H1 (cell line): ENCODE results near the gene PSG5. TPM values are rescaled to one million over a fixed set of nuclear protein-coding genes. Genes with fewer than 3 reads are reported as not detected.
"Not testable (repeated sequence)": the region's sequence is repeated elsewhere in the genome, so short reads cannot be mapped to it uniquely, and the experiment has no call there.

ENCODE experiments used
- CTCF ChIA-PET: fragments of 300-600 bp; sonication (Branson Sonifier 250); formaldehyde crosslinking; loops from one replicate; lab custom pipeline; 2021; ENCODE audit not compliant: partially characterized antibody; lab: Charles Lee
- POLR2A ChIA-PET: fragments of 300-600 bp; sonication (Branson Sonifier 250); formaldehyde crosslinking; loops from one replicate; lab custom pipeline; 2021; ENCODE audit warnings: inconsistent platforms; ENCODE audit not compliant: partially characterized antibody; lab: Charles Lee
- DNase-seq, 2 experiments: peaks; one replicate each; pipeline versions ENCODE4 v3.0.0 to v3.0.0-alpha.2; 2010 to 2022; ENCODE audit warnings: low spot score in 2 of 2, low read depth in 1 of 2, mixed read lengths in 1 of 2
- FAIRE-seq: peaks from 2 replicates; lab custom pipeline; 2011; peaks lifted over from hg19 to GRCh38; lab: Jason Lieb, UNC
- H2AFZ ChIP-seq: 2 replicates; pipeline ENCODE4 v1.8.1; 2012; ENCODE audit warnings: low read length, inconsistent platforms
- H2AK5ac ChIP-seq: 2 replicates; pipeline ENCODE4 v1.6.1; 2013; ENCODE audit warnings: low read depth, low read length
- H2BK120ac ChIP-seq: replicated peaks from 2 replicates; pipeline ENCODE3; 2013; ENCODE audit warnings: low read depth, low read length, inconsistent platforms
- H2BK12ac ChIP-seq: 2 replicates; pipeline ENCODE4 v1.6.1; 2013; ENCODE audit warnings: low read depth, low read length
- H2BK15ac ChIP-seq: 2 replicates; pipeline ENCODE4 v1.6.1; 2013; ENCODE audit warnings: low read length
- H2BK20ac ChIP-seq: 2 replicates; pipeline ENCODE4 v1.6.1; 2013; ENCODE audit warnings: low read length
- H2BK5ac ChIP-seq: 2 replicates; pipeline ENCODE4 v1.6.1; 2013; ENCODE audit warnings: low read depth, low read length
- H3K14ac ChIP-seq: 2 replicates; pipeline ENCODE4 v1.6.1; 2013; ENCODE audit warnings: inconsistent platforms; ENCODE audit not compliant: insufficient read length
- H3K18ac ChIP-seq: 2 replicates; pipeline ENCODE4 v1.6.1; 2013; ENCODE audit warnings: low read length; ENCODE audit errors: extremely low read depth
- H3K23ac ChIP-seq: 2 replicates; pipeline ENCODE4 v1.6.1; 2013; ENCODE audit warnings: inconsistent platforms; ENCODE audit not compliant: insufficient read length
- H3K23me2 ChIP-seq: 2 replicates; pipeline ENCODE4 v1.6.1; 2013; ENCODE audit warnings: low read depth, low read length
- H3K27ac ChIP-seq: 2 replicates; pipeline ENCODE4 v1.6.1; 2011; ENCODE audit warnings: low read depth, low read length, inconsistent platforms
- H3K27me3 ChIP-seq, 4 experiments: replicated peaks in 1 of 4; 1 replicate in 1 of 4; 2 replicates in 3 of 4; pipeline versions ENCODE4 v1.6.1 to v1.8.1; 2011 to 2013; ENCODE audit warnings: low read length in 3 of 4, mild to moderate bottlenecking in 3 of 4, inconsistent platforms in 2 of 4, mixed read lengths in 2 of 4, moderate library complexity in 1 of 4; ENCODE audit not compliant: control insufficient read depth in 3 of 4, insufficient read depth in 3 of 4; ENCODE audit errors: extremely low read depth in 1 of 4
- H3K36me3 ChIP-seq, 4 experiments: 2 replicates each; pipeline versions ENCODE4 v1.6.1 to v1.8.1; 2011 to 2013; ENCODE audit warnings: mild to moderate bottlenecking in 4 of 4, low read length in 3 of 4, moderate library complexity in 2 of 4, control low read depth in 1 of 4, inconsistent platforms in 1 of 4; ENCODE audit not compliant: insufficient read depth in 4 of 4, control insufficient read depth in 2 of 4
- H3K4ac ChIP-seq: replicated peaks from 2 replicates; pipeline ENCODE3; 2013; ENCODE audit warnings: low read length, low read depth, mixed read lengths, inconsistent platforms; ENCODE audit not compliant: insufficient read length
- H3K4me1 ChIP-seq, 4 experiments: replicated peaks in 1 of 4; 1 replicate in 1 of 4; 2 replicates in 3 of 4; pipeline versions ENCODE4 v1.6.1 to v1.8.1; 2011 to 2013; ENCODE audit warnings: low read length in 3 of 4, inconsistent platforms in 2 of 4, mixed read lengths in 1 of 4; ENCODE audit not compliant: insufficient read depth in 4 of 4, control insufficient read depth in 3 of 4
- H3K4me2 ChIP-seq, 2 experiments: 2 replicates each; pipeline versions ENCODE4 v1.6.1 to v1.8.1; 2011 to 2013; ENCODE audit warnings: low read depth in 2 of 2, low read length in 2 of 2, control low read depth in 1 of 2, inconsistent platforms in 1 of 2, mild to moderate bottlenecking in 1 of 2; ENCODE audit not compliant: insufficient read depth in 1 of 2
- H3K4me3 ChIP-seq, 4 experiments: fragments of 200-600, 300-600 bp in 1 of 4; sonication (generic), shearing (Covaris generic), sonication (Bioruptor Twin) in 1 of 4; 2 replicates each; pipeline versions ENCODE4 v1.5.1 to v1.8.1; 2011 to 2016; ENCODE audit warnings: low read length in 4 of 4, low read depth in 3 of 4, control low read depth in 2 of 4, inconsistent platforms in 2 of 4, mild to moderate bottlenecking in 2 of 4, mixed read lengths in 1 of 4, moderate library complexity in 1 of 4; ENCODE audit not compliant: insufficient read depth in 2 of 4; ENCODE audit errors: extremely low read depth in 1 of 4
- H3K56ac ChIP-seq: replicated peaks from 2 replicates; pipeline ENCODE3; 2013; ENCODE audit warnings: low read depth, mild to moderate bottlenecking, mixed read lengths, low read length, inconsistent platforms; ENCODE audit not compliant: insufficient read length
- H3K79me1 ChIP-seq: 2 replicates; pipeline ENCODE4 v1.6.1; 2013; ENCODE audit warnings: low read depth, low read length, control low read depth
- H3K79me2 ChIP-seq, 2 experiments: 2 replicates each; pipeline versions ENCODE4 v1.6.1 to v1.8.1; 2012 to 2013; ENCODE audit warnings: low read length in 2 of 2, mild to moderate bottlenecking in 2 of 2, inconsistent platforms in 1 of 2; ENCODE audit not compliant: insufficient read depth in 2 of 2, control insufficient read depth in 1 of 2
- H3K9ac ChIP-seq, 4 experiments: replicated peaks in 1 of 4; 1 replicate in 1 of 4; 2 replicates in 3 of 4; pipeline versions ENCODE4 v1.6.1 to v1.8.1; 2011 to 2013; ENCODE audit warnings: low read depth in 3 of 4, low read length in 3 of 4, control low read depth in 2 of 4, mild to moderate bottlenecking in 2 of 4, moderate library complexity in 2 of 4, inconsistent platforms in 1 of 4; ENCODE audit errors: extremely low read depth in 1 of 4
- H3K9me3 ChIP-seq, 2 experiments: 2 replicates each; pipeline versions ENCODE4 v1.6.1 to v1.8.1; 2012 to 2013; ENCODE audit warnings: mild to moderate bottlenecking in 2 of 2, moderate library complexity in 2 of 2, control low read depth in 1 of 2, inconsistent platforms in 1 of 2, low read depth in 1 of 2, low read length in 1 of 2, mixed read lengths in 1 of 2; ENCODE audit not compliant: insufficient read depth in 2 of 2
- H4K20me1 ChIP-seq, 2 experiments: replicated peaks in 1 of 2; 2 replicates each; pipeline versions ENCODE3 to v1.8.1; 2011 to 2013; ENCODE audit warnings: inconsistent platforms in 2 of 2, low read length in 2 of 2, mild to moderate bottlenecking in 1 of 2; ENCODE audit not compliant: insufficient read depth in 2 of 2, control insufficient read depth in 1 of 2
- H4K5ac ChIP-seq: 2 replicates; pipeline ENCODE4 v1.6.1; 2013; ENCODE audit warnings: low read length, low read depth, mixed read lengths, inconsistent platforms; ENCODE audit not compliant: insufficient read length
- H4K8ac ChIP-seq: 2 replicates; pipeline ENCODE4 v1.8.0; 2013; ENCODE audit warnings: mild to moderate bottlenecking, moderate library complexity, low read length, inconsistent platforms; ENCODE audit not compliant: insufficient read depth; ENCODE audit errors: extremely low read depth
- H4K91ac ChIP-seq: replicated peaks from 2 replicates; pipeline ENCODE3; 2013; ENCODE audit warnings: low read length, mixed read lengths, inconsistent platforms; ENCODE audit not compliant: insufficient read length
- WGBS, 2 experiments: shearing (Covaris generic) in 1 of 2; methylation state at CpG; one replicate each; pipeline versions ENCODE4 v1.1.6 to v1.1.7; 2013 to 2015; ENCODE audit warnings: low lambda C conversion rate in 2 of 2, mixed read lengths in 2 of 2, inconsistent platforms in 1 of 2, low coverage in 1 of 2, missing lambda C conversion rate in 1 of 2; ENCODE audit not compliant: insufficient replicate concordance in 2 of 2, insufficient coverage in 1 of 2, insufficient read length in 1 of 2; ENCODE audit errors: extremely low coverage in 1 of 2, missing lambda C conversion rate in 1 of 2; 5-methylcytosine and 5-hydroxymethylcytosine counted together
- polyA plus RNA-seq, 7 experiments: library from polyadenylated mRNA; depleted of rRNA in 3 of 7; stranded (reverse) in 5 of 7; unstranded in 2 of 7; fragments of >200 nt in 5 of 7; fragments of 200-250 nt in 2 of 7; gene quantifications; 1 replicate in 5 of 7; 2 replicates in 1 of 7; 4 replicates in 1 of 7; pipeline versions ENCODE4 v1.2.1 to v1.2.3, GENCODE V29; 2011 to 2013; ENCODE audit warnings: missing spikeins in 2 of 7, mixed read lengths in 2 of 7
- total RNA-seq: library from RNA; stranded (reverse); fragmentation: NEBNext Ultra II Directional; extraction: Animal tissue kit (Norgen Biotek cat#: 25700); gene quantifications from 2 replicates; pipeline ENCODE4 v1.2.1, GENCODE V29; 2021

PSG5 gene
- total and polyA plus RNA-seq, 2 of the 8 experiments (the other 6 are each of a cell fraction or from before 2014, with no cell fraction given) = not detected

DNA sequence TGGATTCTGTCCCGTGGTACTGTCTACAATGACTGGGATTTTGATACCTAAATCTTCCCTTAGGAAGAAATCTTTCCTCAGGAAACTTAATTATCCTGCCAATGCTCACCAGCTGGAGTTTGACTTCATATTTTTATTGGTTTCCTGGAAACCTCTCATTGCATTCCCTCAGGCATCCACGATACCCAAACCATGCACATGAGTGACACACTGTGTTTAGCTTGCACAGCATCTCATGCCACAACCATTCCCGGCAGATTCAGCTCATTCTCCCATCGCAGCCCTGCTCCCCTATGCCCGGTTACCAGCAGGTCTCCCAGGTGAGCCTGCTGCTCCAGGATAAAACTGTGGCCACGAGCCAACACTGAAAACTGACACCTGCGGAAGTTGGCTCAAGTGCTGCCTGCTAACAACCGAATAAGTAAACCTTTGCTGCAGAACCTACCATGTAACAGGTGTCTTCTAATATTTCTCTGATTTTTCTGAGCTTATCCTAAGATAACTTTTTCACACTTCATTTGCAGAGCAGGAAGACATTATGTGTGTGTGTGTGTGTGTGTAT, 55.0 kb downstream of the PSG5 start:
- H3K23me2 ChIP-seq, H3K4me1 ChIP-seq, H3K79me2 ChIP-seq, H3K14ac ChIP-seq, POLR2A ChIA-PET, H4K5ac ChIP-seq, DNase-seq, H3K9ac ChIP-seq, H3K27me3 ChIP-seq, H3K23ac ChIP-seq, H3K4me3 ChIP-seq, H4K91ac ChIP-seq, H2BK12ac ChIP-seq, H2BK5ac ChIP-seq, H2AK5ac ChIP-seq, H2BK15ac ChIP-seq, CTCF ChIA-PET, H3K56ac ChIP-seq, H4K8ac ChIP-seq, H2BK120ac ChIP-seq, H3K79me1 ChIP-seq, H4K20me1 ChIP-seq, H2AFZ ChIP-seq, FAIRE-seq, H3K4ac ChIP-seq, H3K4me2 ChIP-seq, H3K18ac ChIP-seq, H3K36me3 ChIP-seq, H3K27ac ChIP-seq, H2BK20ac ChIP-seq: not testable (repeated sequence)
- 70% methylated on average over 8 of the region's 8 CpGs; no CpG with 5 or more reads in 1 of the 2 experiments for WGBS, 2 experiments
- H3K9me3 ChIP-seq = peaks cover 39 to 55% of the 10 kb centered on the region in 2 experiments

DNA sequence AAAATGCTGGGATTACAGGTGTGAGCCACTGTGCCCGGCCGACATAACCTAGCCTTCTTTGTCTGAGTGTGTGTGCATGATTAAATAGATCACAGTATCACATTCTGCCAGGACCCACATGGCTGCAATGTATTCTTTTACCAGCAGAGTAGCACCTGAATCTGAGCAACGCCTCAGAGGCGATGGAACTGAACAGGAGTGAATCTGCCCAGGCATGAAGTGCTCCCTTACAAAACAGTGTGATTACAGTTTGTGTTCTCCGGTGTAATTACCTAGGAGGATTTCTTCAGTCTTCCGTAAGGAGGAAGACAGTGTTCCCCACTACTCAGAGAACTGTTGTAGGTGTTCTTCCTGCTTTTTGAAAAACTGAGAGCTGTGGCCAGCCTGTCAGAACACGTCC, 57.1 kb downstream of the PSG5 start:
- H2BK5ac ChIP-seq, H4K5ac ChIP-seq, H3K14ac ChIP-seq, H4K20me1 ChIP-seq, H3K4me1 ChIP-seq, H2BK20ac ChIP-seq, H3K23ac ChIP-seq, H3K27me3 ChIP-seq, POLR2A ChIA-PET, H3K4me3 ChIP-seq, H3K36me3 ChIP-seq, H3K27ac ChIP-seq, DNase-seq, H3K4me2 ChIP-seq, H3K4ac ChIP-seq, H2BK12ac ChIP-seq, H4K8ac ChIP-seq, H2AK5ac ChIP-seq, H3K79me2 ChIP-seq, H3K18ac ChIP-seq, H3K23me2 ChIP-seq, H3K79me1 ChIP-seq, H2AFZ ChIP-seq, CTCF ChIA-PET, H2BK120ac ChIP-seq, FAIRE-seq, H2BK15ac ChIP-seq, H3K56ac ChIP-seq, H3K9ac ChIP-seq, H4K91ac ChIP-seq: not testable (repeated sequence)
- H3K9me3 ChIP-seq = peaks cover 38 to 55% of the 10 kb centered on the region in 2 experiments
- WGBS, 2 experiments = 67% methylated on average over 7 of the region's 7 CpGs; no CpG with 5 or more reads in 1 of the 2 experiments
